Astrocyte (in vitro differentiated cells and primary cell): ENCODE measurements around the gene MADCAM1.

ENCODE experiments used
- EZH2 ChIP-seq: IDR thresholded peaks from 2 replicates; pipeline ENCODE4 v1.6.1; 2012; ENCODE audit warnings: mild to moderate bottlenecking, low read length, inconsistent platforms; ENCODE audit not compliant: insufficient read depth
- TF ChIP-seq, protein P1 (sequence below): IDR thresholded peaks from 2 replicates; pipeline ENCODE4 v1.5.1; 2011; ENCODE audit warnings: low read depth, mild to moderate bottlenecking, inconsistent platforms, low read length, moderate library complexity; ENCODE audit not compliant: insufficient read depth

DNA sequence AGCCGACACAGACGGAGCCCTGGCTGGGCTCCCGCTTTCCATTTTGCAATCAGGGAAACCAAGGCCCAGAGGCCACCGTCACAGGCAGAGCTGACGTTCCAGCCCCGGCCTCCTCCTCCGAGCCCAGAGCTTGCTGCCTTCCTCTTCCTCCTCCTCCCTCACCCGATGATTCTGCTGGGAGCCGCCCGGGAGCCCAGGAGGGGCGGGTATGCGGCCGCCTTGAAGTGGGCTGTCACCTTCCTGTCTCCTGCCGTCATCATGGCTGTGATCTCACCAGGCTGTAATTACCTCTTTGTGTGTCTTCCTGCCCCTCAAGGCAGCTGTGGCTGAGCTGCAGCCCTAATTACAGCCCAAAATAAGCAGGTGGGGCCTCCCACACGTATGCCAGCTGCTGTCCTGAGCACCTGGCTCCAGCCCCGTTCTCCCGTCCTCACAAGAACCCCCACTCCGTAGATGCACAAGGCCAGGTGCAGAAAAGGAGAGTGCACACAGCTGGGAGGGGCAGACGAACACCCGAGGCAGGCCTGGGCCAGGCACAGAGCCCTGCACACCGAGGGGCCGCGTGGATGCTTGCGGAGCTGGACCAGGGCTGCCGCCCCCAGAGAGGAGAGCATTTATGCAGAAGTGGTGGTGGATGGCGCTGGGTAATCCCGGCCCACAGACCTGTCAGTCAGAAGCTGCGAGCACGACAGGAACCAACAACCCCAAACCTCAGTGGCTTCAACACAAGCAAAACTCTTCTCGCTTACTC, 15.0 kb downstream of the MADCAM1 start:
- TF ChIP-seq EZH2, result no peak
- TF ChIP-seq, protein P1, sequence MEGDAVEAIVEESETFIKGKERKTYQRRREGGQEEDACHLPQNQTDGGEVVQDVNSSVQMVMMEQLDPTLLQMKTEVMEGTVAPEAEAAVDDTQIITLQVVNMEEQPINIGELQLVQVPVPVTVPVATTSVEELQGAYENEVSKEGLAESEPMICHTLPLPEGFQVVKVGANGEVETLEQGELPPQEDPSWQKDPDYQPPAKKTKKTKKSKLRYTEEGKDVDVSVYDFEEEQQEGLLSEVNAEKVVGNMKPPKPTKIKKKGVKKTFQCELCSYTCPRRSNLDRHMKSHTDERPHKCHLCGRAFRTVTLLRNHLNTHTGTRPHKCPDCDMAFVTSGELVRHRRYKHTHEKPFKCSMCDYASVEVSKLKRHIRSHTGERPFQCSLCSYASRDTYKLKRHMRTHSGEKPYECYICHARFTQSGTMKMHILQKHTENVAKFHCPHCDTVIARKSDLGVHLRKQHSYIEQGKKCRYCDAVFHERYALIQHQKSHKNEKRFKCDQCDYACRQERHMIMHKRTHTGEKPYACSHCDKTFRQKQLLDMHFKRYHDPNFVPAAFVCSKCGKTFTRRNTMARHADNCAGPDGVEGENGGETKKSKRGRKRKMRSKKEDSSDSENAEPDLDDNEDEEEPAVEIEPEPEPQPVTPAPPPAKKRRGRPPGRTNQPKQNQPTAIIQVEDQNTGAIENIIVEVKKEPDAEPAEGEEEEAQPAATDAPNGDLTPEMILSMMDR, result no peak
